GM19043 (cell line): ENCODE data around the gene HERC3.

Experiments
- ATAC-seq: cut with Tn5 transposase; IDR thresholded peaks from one replicate; pipeline ENCODE4 v1.9.1; 2021; ENCODE audit warnings: low read depth; ENCODE audit not compliant: unreplicated experiment

HERC3 gene

DNA sequence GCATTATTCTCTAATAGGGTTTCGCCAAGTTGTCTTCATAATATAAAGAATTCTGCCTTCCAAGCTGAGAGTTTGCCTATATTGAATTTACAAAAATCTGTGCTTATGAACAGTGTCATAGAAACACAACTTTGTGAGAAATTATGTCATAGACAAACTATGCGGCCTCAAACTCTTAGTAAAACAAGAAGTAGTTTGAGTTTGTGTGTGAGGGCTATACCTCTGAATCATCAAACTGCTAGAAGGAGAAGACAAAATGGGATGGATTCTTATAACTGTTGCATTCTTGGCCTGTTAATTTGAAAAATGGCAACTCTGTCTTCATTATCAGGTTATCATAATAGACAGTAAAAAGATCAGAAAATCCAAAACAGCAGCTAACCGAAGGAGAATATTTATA is 151.4 kb downstream of the HERC3 start:
- ATAC-seq = no peak

DNA sequence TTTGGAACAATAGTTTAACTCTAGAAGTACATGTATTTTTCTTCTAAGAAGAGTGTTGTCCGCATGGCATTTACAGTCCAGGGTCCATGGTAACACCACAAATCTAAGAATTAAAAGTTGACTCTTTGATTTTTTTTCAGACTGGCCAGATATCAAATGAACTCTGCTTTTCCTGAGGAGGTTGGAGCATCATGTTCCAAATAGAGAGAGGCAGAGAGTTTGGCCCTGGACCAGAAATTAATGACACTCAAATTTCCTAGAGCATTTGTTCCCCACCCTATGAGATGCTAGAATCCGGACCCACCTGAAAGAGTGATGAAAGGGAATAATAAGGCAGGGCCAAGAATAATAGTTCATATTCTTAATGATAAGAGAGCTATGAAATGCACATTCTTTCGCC is 152.3 kb downstream of the HERC3 start:
- ATAC-seq = no peak

DNA sequence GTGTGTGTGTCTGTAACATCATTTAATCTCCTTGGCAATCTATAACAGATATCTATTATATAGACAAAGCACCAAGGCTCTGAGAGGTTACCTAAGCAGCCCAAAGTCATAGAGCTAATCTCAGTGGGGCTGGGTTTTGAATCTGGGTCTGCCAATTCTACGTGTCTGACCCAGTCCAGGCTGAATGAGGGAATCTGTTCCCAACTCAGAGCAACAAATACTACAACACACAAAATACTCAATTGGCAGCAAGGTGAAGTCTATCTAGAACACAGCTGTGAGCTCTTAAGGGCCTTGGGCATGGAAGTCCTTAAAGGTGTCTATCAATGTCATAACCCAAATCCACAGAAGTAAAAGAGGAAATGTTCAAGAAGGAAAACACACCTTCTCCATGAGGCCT is 152.9 kb downstream of the HERC3 start:
- no peak for ATAC-seq

DNA sequence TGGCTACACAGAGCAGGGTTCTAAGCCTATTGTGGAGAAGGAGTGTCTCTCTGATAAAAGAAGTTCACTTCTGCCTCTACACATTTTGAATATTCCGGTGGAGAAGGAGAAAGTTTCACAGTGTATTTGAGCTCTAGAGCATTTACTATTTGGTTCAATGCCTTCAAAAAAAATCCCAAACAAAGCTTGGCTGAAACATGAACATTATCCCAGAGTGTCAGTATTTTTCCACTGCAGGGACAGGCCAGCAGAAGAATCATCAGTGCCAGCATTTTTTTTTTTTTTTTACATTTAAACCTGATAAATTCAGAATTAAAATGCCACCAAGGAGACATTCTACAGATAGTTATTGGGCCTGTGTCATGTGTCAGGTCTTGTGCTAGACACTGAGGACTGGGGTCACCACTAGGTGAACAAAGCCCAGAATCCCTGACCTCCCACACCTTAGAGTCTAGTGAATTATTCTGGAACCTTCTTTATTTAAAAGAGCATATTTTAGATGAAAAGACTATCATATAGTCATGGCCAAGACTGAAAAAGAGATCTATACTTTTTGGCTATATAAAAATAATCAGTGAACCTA is 153.4 kb downstream of the HERC3 start:
- ATAC-seq = no peak

DNA sequence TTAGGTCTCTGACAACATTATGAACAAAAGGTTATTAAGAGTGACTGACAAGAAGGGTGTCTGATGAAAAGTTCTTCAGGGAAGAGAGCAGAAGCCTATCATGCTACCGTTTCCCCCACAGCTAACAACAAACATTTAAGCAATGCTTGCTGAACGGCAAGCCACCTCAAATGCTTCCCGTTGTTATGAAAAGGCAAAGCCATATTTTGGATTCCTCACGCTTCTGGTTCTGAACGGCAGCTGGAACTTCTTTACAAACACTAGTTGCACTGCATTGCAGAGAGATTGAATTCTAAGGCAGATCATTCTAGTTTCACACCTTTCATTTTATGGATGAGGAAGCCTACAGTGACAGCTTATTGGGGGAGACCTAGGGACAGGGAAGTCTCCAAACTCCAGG is 153.9 kb downstream of the HERC3 start:
- no peak for ATAC-seq

DNA sequence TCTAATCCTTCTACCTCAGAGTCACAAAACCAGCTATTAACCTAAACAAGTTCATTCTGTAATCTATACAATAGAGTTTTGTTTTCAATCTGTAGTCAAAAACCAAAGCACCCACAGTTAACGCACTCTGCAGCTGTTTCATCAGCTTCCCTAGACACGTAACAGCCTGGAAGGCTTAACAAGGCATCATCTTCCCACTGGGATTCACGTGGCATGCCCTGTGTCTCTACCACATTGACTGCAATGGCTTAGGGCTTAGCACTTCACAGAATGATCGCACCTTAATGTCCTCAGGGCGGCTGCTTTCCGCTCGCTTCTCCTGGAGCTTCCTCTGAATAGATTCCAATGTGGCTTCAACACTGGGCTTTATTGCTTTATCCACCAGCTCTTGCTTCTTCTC is 155.1 kb downstream of the HERC3 start:
- no peak for ATAC-seq

DNA sequence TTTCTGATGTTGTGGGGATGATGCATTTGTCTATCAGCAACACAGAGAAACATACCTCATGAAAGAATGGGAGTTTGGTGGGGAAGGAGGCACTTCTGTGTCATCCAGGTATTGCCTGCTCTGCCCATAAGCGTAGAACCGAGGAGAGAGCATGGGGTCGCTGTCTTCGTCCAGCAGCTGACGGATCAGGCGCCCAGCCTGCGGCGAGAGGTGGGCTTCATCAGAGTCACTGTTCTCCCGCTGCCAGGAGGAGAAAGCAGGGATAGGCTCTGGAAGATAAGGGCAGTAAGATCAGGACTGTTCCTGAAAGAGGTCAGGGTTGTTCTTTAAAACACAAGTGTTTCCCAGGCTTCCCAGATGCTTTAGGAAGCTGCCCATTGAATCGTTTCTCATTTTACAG is 158.1 kb downstream of the HERC3 start:
- no peak for ATAC-seq

DNA sequence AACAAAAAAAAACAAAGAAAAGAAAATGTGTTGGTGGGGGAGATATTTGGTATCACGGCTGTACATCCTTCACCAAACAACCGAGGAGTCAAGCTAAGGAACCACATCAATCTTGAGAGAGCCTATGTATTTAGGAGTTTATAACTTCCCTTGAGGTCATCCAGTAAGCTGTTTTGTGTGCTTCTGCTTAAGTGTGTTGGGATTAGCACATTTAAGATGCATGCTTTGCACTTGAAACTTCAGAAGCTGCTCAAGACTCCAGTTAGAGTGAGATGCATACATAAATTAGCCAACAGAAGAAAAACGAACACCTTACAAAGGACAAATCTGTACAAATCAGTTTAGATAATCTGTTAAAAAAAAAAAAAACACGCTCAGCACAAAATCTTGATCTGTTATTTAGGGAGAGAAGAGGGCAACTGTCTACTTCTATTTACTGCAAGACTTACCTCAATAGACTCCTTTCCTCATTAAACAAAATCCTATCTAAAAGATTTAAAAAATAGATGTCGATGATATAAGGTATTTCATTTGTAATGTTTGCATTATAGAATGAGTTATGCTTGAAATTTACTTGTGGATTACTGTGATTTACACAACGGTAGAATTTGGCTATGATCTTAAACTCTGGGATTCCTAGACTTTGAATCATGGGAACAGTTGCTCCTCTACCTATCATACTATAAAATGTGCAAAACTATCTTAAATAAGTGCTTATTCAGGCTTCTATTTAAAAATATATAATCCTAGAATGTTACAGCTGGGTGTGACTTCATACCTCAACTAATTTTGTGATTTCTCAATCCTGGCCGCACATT is 159.2 kb downstream of the HERC3 start:
- ATAC-seq = no peak

DNA sequence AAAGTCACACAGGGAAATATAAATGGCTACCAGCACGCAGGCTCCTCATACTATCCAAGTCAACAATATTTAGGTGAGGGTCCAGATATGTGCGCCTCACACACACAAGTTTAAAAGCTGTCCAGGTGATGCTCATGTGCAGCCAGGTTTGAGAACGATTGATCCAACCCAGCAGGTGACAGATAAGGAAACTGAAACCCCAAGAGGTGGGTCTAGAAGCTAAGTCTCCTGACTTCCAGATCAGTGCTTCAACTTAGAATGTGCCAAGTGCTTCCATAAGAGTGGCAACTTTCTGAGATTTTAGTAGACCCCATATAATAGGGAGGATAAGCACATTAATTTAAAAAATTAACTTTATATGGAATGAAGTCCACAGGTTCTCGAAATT is 159.8 kb downstream of the HERC3 start:
- no peak for ATAC-seq

DNA sequence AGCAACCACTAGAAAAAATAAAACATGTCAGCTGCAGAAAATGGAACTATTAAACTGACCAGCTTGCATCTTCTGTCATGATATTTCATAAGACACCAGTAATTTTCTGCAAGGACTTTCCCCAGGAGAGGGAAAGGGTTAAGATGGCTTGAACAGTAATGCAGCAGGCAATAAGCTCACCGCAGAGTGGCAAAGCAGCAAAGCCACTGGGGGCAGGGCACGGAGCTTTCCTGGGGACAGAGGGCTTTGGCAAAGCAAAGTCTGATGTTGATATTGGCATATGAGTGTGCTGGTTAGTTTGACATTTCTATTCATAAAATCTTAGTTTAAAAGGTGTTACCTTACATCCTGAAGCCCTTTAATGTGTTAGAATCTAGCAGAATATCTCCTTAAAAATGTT is 160.5 kb downstream of the HERC3 start:
- ATAC-seq = no peak

DNA sequence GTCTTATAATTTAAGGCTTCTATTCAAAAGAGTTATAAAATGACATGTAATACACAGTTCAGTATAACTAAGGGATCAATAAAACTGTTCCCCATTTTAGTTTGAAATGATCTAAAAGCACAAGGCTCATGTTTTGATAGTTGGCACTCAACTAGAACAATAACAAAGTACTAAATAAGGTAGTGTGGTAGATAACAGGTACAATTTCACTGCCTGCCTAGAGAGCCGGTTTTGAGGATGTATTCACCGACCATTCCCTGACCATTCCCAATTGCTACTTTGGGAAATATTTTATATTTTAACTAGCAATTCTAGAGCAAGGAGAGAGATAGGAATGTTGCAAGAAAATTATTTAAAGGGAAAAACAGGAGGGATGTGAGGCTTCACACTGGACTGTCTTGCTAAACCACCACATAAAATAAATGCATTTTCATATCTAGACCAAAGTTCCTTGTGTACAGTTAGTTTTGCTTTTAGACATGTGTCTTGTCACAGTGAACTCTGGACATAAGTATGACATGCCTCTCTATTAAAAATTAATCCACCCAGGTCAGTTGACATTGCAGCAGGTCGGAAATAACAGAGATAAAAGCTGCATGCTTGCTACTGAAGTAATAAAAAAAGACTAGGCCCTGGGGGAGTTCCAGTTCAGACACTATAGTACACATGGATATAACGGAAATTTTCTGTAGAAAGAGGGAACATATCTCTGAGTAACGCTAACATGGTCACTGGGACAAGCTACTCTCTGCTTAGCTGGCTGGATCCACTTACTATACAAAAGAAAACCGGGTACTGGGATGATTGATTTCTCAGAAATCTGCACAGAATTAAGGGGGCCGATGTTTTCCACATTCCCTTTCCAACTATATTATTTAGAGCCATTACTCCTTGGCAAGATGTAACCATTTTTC is 161.6 kb downstream of the HERC3 start:
- ATAC-seq = no peak

DNA sequence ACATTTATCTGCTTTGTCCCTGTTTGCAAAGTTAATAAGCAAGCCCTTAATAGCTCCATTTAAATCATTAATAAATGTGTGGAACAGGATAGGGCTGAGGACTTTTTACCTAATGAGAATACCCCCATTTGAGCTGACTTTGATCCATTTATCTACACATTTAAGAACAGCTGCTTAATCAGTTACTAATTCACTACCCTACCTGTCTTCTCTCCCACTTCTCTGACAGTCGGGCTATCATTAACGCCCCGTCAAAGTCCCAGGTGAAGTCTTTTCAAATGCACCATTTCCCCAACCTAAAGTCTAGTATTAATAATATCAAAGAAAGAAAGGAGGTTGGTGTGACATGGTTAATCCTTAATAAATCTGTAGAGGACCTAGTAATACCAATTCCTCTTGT is 162.5 kb downstream of the HERC3 start:
- ATAC-seq = no peak

DNA sequence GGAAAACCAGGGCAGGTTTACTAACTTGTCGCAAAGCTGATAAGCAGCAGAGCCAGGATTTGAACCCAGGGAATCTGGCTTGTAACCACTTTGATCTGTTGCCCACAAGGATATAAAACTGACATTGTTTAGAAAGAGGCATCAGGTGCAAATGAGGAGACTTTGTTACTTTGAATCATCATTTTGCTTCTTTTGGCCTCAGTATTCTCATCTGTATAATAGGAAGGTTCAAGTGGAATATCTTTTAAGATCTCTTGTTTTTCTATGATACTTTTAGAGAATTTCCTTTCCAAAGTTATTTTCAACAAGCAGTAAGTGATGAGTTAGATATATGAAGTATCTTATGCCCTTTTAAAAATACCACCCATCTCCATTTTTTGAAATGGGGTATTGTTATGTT is 163.2 kb downstream of the HERC3 start:
- ATAC-seq = no peak

DNA sequence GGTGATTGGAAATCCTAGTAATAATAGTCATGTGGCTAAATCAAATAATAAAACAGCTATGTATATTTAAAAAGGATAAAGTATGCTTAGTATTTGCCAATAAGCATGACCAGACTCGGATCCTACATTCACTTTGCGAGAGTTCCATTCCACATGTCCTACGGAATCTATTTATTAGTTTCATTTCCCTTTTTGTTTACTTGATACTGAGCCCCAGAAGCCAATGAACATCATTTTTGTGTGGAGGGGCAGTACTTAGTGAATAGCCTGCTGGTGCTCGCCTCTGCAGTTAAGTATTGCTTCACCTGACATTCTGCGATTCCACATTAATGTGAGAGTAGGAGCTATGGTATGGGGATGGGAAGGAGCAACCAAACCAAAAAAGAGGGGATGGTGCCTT is 163.9 kb downstream of the HERC3 start:
- ATAC-seq = no peak

DNA sequence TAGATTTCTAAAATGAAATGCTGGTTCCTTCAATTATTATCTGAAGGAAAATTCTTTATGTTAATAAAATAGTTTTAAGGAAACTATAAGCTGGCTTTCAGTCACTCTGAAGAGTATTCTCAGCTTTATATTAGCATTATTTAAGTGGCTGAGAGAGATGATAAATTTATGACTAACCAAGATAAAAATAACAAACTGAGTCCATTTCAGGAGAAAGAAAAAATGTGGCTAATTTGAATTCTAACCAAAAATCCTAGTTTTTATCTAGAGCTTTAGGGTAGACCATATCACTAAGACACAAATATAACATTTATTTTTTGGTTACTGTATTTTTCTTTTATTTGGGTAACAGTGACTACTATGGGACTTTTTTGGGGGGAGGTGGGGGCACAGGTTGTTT is 164.8 kb downstream of the HERC3 start:
- ATAC-seq = no peak

DNA sequence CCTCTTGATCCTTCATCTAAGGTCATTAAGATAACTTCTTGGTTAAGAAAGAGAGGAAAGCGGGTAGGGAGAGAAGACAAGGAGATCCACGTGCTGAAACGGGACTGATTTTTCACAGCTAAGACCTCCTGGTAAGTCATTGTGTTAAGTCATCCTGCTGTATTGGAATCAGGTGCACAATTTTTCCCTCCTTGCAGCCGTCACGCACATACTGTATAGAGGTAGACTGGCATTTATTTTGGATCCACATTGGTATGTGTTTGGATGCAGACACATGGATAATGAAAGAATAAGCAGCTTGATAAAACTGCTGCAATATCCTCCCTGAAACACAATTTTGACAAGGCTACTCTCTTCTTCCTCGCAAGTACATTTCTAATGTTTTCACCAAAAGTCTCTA is 165.5 kb downstream of the HERC3 start:
- ATAC-seq = no peak
